Pons (tissue), 1 donor: ENCODE data around the gene CBFA2T3.
"Not testable (repeated sequence)": the region's sequence is repeated elsewhere in the genome, so short reads cannot be mapped to it uniquely, and the experiment has no call there.

ENCODE experiments used
- DNase-seq: peaks from one replicate; pipeline ENCODE4 v3.0.0-alpha.2; 2016; ENCODE audit warnings: low spot score

The CBFA2T3 gene

DNA sequence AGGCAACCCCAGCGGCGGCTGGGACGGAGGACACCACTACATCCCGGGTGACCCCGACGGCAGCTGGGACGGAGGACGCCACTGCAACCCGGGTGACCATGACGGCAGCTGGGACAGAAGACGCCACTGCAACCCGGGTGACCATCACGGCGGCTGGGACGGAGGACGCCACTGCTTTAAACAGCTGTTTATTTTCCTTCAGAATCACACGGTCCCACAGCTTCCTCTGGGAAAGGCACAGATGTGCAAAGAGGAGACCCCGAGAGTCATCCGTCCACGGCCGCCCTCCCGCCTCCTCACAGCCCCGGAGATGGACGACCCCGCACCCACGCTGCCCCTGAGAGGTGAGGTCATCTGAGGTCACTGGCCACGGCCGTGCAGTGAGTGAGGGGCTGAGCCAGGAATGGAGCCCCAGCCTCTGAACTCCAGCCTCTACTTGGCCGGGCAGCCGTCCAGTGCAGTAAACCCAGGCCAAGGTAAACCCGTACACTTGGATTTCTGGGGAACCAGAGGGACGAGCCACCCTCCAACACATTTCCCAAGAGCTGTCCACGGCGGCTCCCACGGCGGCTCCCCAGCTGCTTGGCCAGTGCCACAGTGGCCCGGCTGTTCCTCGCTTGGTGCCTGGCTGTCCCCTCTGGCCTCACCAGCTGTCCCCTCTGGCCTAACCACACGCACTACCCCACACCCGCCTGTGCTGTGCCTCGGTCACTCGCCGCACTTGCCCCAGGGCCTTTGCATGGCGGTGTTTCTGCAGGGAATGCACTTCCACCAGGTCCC lies 67.4 kb downstream of the CBFA2T3 start:
- DNase-seq = no peak

DNA sequence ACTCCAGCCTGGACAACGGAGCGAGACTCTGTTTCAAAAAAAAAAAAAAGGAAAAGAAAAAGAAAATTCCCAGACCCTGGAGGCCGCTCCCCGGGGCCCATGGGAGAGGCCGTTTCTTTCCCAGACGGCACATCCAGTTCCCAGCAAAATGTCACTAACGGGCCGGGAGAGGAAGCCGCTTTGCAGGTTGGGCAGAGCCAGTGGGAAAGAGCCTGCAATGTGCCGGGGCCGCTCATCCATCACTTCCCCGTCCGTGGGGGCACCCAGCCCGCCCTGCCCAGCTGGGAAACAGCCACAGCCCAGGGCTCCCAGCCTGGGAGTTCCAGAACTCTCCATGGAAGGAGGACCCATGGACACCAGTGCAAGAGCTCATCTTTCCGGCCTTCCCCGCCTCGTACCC lies 68.7 kb downstream of the CBFA2T3 start:
- no peak for DNase-seq

DNA sequence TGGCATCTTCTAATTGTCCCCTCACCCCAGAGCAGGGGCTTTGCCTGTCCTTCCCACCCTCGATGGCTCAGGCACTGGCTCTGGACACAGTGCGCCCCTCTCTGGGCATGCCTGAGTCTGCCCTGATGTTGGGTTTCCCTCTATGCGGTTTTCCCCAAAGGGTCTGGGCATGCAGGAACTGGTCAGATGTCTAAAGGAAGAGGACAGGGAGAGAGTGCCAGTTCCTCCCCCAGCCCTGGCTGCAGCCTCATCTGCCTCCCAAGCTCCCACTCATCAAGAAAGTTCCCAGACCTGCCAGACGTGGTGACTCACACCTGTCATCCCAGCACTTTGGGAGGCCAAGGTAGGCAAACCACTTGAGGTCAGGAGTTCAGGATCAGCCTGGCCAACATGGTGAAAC lies 69.2 kb downstream of the CBFA2T3 start:
- no peak for DNase-seq

DNA sequence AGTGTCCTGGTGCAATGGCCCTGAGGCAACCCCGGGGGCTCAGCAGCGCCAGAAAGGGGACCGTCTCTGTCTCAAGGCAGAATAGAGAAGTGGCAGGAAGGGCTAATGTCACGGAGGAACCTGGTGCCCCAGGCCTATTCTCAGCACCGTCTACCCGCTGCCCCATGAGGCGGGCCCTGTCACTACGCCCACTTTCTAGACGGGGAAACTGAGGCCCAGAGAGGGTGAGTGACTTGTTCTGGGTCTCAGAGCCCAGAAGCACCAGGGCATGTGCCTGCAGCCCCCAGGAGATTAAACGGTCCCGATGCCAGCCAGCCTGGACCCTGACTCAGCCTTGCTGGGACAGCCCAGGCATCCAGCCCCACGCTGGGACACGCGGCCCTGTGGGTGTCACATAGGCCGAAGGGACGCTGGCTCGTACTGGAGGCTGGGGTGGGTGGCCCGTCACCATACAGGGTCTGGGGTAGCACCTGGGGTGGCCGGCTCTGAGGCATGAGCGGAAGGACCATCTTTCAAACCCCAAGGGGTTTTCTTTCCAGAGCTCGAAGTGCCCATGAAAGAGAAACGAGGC lies 70.4 kb downstream of the CBFA2T3 start:
- DNase-seq = no peak

DNA sequence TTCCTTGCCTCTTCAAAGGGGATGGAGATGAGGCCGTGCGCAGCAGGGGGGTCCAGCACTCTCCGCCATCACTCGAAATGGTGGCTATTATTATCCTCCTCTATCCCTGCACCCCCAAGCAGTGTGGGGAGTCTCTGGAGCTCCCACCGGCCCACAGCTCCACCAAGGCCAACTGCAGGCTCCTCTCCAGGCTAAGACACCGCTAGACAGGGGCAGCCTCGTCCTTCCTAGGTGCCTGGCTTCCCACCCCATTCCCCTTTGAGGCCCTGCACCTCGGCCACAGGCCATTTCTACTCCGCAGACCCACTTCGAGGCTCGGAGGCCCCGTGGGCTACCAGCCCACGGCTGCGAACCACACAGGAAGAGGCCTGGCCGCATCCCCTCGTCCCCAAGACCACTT lies 71.0 kb downstream of the CBFA2T3 start:
- DNase-seq = no peak

DNA sequence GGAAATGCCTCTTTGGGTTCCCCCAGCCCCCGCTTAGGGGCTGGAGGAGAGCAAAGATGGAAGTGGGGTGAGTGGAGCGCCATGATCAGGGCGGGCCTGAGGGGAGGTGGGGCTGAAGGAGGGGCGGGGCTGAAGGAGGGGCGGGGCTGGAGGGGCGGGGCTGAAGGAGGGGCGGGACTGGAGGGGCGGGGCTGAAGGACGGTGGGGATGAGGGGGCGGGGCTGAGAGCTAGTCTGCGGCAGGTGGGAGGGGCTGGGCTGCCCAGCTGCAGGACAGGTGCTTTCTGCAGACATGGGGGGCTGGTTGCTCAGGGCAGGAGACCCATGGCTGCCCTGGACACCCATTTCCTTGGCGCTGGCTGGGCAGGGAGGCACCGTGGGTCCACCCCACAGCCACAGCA lies 71.4 kb downstream of the CBFA2T3 start:
- DNase-seq = no peak

DNA sequence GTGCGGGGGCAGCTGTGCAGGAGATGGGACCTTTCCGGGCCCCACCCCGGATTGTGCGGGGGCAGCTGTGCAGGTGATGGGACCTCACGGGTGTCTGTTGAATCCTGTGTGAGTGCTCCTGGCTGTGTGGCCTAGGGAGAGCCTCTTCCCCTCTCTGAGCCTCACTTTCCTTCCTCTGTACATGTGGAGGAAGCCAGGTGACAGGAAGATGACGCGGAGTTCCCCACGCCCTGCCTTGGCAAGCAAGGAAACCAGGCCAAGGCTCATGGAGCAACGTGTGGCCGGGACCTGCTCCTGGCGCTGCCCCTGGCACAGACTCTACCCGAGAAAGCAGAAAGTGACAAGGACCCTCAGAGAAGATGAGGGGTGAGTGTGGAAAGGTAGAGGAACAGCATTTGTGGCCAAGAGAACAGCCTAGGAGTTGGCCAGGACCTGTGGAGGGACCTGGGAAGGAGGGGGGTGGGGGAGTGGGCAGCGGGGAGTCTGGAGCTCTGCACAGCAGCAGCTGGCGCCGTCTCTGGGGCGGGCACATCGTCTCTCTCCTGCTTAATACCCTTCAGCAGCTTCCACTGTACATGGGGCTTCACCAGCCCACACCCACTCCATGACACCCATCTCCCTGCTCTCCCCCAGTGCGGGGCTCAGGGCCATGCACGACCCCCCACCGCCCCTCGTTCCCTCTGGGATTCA lies 72.2 kb downstream of the CBFA2T3 start:
- no peak for DNase-seq

DNA sequence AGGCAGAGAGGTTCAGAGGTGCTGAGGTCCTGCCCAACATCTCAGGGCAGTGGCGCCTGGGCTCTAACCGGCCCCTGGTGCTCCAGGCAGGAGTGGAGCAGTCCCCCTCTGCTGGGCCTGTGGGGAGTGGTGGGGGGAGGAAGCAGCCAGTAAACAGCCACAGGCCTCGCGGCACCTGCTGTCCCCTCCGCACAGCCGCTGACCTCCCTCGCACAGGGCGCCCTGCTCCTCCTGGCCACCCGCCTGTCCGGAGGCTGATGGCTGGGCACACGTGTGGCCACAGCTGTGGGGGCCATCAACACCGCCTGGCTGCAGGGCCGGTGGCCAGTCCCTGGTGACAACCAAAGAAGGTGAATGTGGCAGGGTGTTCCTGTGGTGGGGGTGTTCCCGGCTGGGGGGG lies 73.7 kb downstream of the CBFA2T3 start:
- no peak for DNase-seq

DNA sequence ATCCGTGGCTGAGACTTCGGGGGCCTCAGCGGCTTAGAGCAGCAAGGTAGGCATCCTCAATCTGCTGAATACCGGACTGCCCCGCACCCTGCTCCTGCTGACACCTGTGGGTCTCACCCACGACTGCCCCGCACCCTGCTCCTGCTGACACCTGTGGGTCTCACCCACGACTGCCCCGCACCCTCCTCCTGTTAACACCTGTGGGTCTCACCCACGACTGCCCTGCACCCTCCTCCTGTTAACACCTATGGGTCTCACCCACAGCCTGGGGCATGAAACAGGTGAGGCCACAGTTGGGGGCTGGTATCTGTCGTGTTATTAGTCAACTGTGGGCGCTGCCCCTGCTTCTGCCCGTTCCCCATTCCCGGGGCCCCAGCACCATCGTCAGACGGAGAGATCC lies 74.3 kb downstream of the CBFA2T3 start:
- DNase-seq = no peak

DNA sequence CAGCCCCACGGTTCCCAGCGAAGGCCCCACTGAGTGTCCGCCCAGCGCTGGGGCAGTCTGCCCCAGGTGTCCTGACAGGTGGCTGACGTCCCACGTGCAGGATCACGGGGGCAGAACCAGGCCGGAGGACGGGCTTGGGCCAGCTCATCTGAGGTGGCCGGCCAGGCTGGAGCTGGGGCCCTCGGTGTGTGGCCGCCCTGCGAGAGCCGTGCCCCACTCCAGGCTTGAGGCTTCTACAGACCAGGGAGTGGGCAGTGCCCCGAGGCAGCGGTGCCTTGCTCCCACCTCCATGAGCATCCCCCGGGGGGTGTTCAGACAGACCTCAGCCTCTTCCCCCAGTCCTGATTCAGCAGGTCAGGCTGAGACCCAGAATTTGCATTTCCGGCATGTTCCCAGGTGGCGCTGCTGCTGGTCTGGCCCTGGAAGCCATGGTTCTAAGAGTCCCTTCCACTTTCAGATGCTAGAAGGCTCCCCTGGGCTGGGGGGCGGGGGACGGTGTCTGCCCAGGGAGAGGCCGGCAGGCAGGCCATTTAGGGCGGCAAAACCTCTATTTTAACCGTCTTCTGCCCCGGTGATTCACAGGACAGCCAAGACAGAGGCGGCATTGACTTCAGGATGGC lies 75.2 kb downstream of the CBFA2T3 start:
- DNase-seq = no peak

DNA sequence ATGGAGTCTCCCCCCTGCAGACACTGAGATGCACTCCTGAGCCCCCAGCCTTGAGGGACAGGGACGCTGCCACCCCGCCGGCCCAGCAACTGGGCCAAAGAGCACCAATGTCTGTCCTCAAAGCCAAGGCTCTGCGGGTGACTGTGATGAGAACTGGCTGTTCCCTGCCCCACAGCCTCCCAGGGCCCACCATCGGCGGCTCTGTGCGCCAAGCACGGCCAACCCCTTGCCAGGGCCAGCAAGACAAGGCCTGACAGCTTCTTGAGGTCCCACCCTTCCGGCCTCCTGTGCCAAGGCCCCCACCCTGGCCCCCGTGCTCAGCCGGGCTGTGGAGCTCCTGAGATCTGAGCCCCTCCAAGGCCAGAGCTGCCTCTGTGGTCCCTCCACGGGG lies 76.3 kb downstream of the CBFA2T3 start:
- DNase-seq = no peak

DNA sequence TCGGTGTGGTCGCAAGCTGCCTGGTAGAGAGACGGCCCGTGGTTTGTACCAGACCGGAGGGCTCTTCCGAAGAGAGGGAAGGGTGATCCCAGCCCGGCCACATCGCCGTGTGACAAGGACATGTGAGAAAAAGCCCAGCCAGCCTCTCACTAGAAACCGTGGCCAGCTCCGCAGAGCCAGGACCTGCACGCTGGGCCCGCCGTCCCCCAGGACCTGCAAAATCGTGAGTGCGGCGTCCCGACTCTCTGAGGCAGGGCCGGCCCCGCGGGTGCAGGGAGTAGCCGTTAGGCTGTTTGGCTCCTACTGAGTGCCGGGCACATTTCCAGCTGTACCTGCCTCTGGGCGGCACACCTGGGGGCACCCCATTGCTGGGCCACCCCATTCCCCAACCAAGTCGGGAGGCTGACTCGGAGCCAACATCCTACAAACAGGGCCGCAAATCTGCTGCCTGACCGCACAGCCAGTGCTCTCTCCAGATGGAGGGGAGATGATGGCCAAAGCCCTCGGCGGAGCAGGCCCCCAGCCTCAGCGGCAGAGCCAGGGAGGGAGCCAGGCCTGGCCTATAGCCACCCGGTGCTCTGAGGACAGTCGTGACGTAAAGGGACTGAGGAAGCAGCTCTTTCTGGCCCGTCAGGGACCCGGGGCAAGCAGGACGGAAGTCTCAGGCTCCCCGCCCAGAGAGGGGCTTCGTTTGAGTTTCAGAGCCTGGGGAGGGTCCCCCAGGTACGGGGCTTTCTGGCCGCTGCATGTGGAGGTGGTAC lies 76.9 kb downstream of the CBFA2T3 start:
- no peak for DNase-seq

DNA sequence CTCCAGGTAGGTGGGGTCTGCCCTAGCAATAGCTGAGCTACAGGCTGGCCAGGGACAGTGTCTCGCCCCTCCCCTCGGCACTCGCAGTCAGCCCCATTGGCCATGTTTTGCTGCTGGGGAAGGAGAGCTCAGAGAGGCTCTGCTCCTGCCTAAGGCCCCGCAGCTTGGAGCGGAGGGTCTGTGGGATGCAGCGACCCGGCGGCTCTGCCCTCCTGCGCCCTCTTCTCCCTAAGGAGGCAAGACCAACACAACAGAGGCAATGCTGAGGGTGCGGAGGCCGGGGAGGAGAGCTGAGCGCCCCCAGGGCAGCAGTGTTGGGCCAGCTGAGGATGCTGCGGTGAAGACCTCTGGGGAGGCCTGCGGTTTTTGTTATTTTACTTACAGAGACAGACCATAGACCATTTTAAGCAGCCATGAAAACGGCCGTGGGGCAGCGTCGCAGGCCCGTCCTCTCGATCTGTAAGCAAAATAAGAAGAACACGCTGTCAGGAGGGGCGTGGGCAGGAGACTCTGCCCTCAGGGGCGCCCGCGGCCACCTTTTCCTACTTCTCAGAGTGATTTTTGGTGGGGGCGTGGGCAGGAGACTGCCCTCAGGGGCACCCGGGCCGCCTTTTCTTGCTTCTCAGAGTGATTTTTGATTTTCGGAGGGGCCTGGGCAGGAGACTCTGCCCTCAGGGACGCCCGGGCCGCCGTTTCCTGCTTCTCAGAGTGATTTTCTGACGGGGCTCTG lies 79.1 kb downstream of the CBFA2T3 start:
- DNase-seq = no peak

DNA sequence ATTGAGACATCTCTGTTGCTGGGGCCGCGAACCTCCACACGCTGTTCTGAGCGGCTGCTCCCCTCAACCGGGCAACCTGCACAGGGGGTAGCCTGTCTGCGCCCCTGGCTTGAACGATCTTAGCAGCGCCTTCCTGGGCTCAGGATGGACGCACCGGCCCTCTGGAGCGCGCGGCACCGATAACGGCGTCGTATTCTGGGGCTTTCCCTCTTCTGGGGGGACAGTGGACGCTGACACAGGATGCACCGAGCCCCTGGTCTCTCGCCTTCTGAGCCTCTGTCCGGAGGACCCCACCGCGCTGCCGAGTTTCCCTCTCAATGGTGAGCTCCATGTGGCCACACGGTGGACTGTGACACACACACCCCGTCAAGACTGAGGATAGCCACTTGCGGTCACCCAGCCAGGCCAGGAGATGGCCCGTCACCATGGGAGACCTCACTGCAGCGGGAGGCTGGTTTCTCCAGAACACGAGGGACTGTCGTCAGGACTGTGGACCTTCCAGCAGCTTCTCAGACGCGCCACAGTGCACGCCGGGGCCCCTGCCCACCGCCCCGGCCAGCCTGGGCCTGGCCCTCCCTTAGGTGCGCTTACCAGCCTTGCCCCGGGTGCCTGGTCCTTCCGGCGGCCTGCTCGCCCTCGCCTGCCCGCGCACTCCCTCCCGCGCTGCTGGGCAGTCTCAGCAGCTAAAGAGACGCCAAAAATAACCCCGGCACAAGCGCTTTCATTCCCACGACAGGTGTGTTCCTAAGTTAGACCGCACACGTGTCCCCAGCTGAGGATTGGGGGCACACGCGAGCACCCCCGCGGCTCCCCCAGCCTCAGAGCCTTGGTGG lies 80.6 kb downstream of the CBFA2T3 start:
- no peak for DNase-seq

DNA sequence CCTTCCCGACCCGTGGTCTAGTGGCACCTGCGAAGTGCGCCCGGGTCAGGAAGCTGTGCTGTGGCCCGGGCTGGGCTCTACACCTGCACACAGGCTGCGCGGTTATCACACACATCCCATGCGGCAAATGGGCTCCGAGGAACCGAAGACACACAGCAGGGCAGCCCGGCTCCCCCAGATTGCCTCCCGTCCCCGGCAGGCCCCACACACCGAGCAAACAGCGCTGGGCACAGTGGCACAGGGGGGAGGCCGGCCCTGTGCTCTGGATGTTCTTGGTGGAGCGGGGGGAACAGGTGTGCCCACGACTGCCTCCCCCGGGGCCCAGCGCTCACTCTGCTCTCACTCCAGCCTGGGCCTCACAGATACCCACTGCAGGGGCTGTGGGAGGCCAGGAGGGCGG lies 81.7 kb downstream of the CBFA2T3 start:
- no peak for DNase-seq

DNA sequence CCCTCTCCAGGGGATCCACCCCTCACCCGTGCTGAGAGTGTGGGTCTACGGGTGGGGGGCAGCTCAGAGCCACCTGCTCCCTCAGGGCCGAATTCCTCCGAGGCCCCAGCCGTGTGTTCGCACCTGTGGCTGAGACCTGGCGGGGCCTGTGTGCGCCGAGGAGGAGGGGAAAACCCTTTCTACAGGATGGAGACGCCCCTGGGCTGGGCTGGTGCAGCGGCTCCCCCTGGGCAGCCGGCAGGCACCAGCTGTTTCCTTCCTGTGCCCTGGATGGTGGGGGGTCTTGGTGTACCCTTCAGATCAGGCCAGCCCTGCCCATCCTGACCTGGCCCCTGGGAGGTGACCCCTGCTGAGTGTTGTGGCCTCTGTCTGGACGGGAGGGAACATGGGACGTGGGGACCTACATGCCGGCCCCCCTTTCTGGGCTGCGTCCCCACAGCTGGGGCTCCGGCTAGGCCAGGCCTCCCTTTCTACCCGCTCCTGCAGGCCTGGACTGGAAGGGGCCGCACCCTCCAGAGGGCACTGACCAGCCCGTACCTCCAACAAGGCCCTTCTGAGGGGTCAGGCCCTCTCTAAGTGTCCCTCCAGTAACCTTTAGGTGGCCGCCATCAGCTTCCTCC lies 82.2 kb downstream of the CBFA2T3 start:
- DNase-seq = no peak

DNA sequence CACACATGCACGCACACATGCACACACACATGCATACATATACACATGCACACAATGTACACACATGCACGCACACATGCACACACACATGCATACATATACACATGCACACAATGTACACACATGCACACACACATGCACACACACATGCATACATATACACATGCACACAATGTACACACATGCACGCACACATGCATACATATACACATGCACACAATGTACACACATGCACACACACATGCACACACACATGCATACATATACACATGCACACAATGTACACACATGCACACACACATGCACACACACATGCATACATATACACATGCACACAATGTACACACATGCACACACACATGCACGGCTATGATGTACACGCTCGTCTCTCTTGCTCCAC lies 82.7 kb downstream of the CBFA2T3 start:
- DNase-seq = not testable (repeated sequence)

DNA sequence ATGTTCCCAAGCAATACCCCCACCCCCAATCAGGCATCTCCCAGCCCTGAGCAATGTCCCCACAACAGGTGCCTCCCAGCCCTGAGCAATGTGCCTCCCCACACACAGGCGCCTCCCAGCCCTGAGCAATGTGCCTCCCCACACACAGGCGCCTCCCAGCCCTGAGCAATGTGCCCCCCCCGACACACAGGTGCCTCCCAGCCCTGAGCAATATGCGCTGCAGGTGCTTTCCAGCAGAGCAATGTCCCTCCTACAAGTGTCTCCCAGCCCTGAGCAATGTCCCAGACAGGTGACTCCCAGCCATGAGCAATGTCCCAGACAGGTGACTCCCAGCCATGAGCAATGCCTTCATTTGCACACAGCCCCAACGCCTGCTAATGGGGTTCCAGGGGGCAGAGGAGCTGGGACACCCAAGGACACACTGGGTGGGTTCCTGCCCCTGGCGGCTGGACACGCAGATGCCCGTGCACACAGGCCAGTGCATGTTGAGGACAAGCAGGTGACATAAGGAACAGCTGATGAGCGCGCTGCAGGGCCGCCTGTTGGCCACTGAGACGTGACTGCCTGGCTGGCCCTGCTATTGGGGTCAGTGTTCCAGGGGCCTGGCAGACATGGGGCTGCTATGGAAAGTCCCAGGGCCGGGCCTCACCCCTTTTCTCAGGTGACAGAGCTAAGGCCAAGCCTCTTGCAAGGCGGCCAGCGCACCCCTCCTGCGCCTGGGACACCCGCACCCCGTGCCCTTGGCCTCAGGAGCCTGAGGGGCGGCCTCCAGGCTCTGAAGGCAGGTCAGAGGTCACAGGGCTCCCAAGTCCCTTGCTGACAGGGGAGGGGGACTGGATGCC lies 83.7 kb downstream of the CBFA2T3 start:
- DNase-seq = no peak

DNA sequence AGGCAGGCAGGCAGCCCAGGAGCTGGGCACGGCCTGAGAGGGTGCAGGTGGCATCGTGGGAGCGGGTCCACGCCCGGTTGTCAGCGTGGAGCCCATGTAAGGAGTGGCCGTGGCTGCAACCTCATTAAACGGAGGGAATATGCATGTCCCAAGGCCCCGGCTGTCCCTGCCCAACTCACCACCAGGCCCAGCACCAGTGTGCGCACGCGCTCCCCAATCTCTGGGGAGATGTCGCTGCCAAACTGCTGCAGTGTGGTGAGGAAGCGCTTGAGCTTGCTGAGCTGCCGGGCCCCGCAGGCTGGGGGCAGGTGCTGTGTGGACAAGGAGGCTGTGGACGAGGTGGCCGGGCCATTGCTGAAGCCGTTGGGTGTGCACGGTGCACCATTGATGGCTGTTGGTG lies 84.9 kb downstream of the CBFA2T3 start:
- DNase-seq = no peak
